B cell (primary cell): ENCODE data around the gene MAP4K4. TPM values are rescaled to one million over a fixed set of nuclear protein-coding genes. Genes with fewer than 3 reads are reported as not detected.

Experiments used
- ATAC-seq: fragments of 200-7000 bp; cut with Tn5 transposase; one replicate; pipeline ENCODE4 v1.10.0; 2021; ENCODE audit warnings: low read depth, mild to moderate bottlenecking, moderate number of reproducible peaks, moderate library complexity
- CTCF ChIA-PET: fragments of 350-600 bp; sonication (Branson Sonifier 250); formaldehyde crosslinking; loops from one replicate; lab custom pipeline; 2021; ENCODE audit warnings: antibody characterized with exemption, inconsistent platforms; lab: Charles Lee
- POLR2A ChIA-PET: fragments of 350-600 bp; sonication (Branson Sonifier 250); formaldehyde crosslinking; loops from one replicate; lab custom pipeline; 2021; ENCODE audit warnings: antibody characterized with exemption; lab: Charles Lee
- DNase-seq: peaks from one replicate; pipeline ENCODE4 v3.0.0; 2013
- H2AFZ ChIP-seq: 2 replicates; pipeline ENCODE4 v1.6.1; 2012; ENCODE audit warnings: mild to moderate bottlenecking, low read depth, low read length; ENCODE audit not compliant: insufficient read depth, poor library complexity, severe bottlenecking
- H3K27ac ChIP-seq, 2 donors: 1 replicate in 1 of 2; 2 replicates in 1 of 2; pipeline ENCODE4 v1.5.1; 2012 to 2013; ENCODE audit warnings: low read length in 2 of 2, mild to moderate bottlenecking in 2 of 2, moderate library complexity in 1 of 2
- H3K27me3 ChIP-seq, 4 experiments: fragments of 200-600 bp in 1 of 4; sonication (generic) in 1 of 4; replicated peaks in 1 of 4; 1 replicate in 2 of 4; 2 replicates in 2 of 4; pipeline versions ENCODE4 v1.6.1 to v1.7.0; 2013 to 2016; ENCODE audit warnings: low read length in 3 of 4, mild to moderate bottlenecking in 2 of 4, mixed read lengths in 1 of 4, moderate library complexity in 1 of 4; ENCODE audit not compliant: insufficient read depth in 4 of 4, control insufficient read depth in 3 of 4; ENCODE audit errors: control extremely low read depth in 1 of 4
- H3K36me3 ChIP-seq, 2 experiments: replicated peaks in 1 of 2; 1 replicate in 1 of 2; 2 replicates in 1 of 2; pipeline versions ENCODE4 v1.6.1 to v1.7.1; 2013; ENCODE audit warnings: low read length in 1 of 2; ENCODE audit not compliant: insufficient read depth in 2 of 2, control insufficient read depth in 1 of 2; ENCODE audit errors: control extremely low read depth in 1 of 2, extremely low read depth in 1 of 2
- H3K4me1 ChIP-seq, 2 donors: fragments of 200-600 bp in 1 of 2; sonication (generic) in 1 of 2; 1 replicate in 1 of 2; 2 replicates in 1 of 2; pipeline versions ENCODE4 v1.5.1 to v1.6.1; 2013 to 2017; ENCODE audit warnings: low read length in 2 of 2; ENCODE audit not compliant: control insufficient read depth in 2 of 2, insufficient read depth in 2 of 2
- H3K4me2 ChIP-seq: replicated peaks from 2 replicates; pipeline ENCODE3; 2012; ENCODE audit warnings: mild to moderate bottlenecking, low read depth, low read length; ENCODE audit not compliant: poor library complexity, severe bottlenecking
- H3K4me3 ChIP-seq, 5 experiments: fragments of 200-600 bp in 1 of 5; sonication (generic) in 1 of 5; 1 replicate in 3 of 5; 2 replicates in 2 of 5; pipeline versions ENCODE4 v1.5.1 to v1.7.0; 2011 to 2016; ENCODE audit warnings: low read length in 4 of 5, mild to moderate bottlenecking in 4 of 5, low read depth in 2 of 5, control low read depth in 1 of 5, moderate library complexity in 1 of 5; ENCODE audit not compliant: insufficient read depth in 1 of 5; ENCODE audit errors: control extremely low read depth in 1 of 5, extremely low read depth in 1 of 5
- H3K79me2 ChIP-seq: fragments of 200-600 bp; sonication (generic); one replicate; pipeline ENCODE4 v1.6.0; 2016; ENCODE audit warnings: low read length; ENCODE audit not compliant: control insufficient read depth, insufficient read depth
- H3K9ac ChIP-seq: fragments of 200-600 bp; sonication (generic); 2 replicates; pipeline ENCODE4 v1.6.1; 2017; ENCODE audit warnings: mild to moderate bottlenecking, low read length, moderate library complexity
- H3K9me3 ChIP-seq, 3 donors: one replicate each; pipeline versions ENCODE4 v1.6.1 to v1.7.1; 2013; ENCODE audit warnings: low read length in 2 of 3; ENCODE audit not compliant: control insufficient read depth in 2 of 3, insufficient read depth in 1 of 3; ENCODE audit errors: control extremely low read depth in 1 of 3
- H4K20me1 ChIP-seq: 2 replicates; pipeline ENCODE4 v1.6.0; 2012; ENCODE audit warnings: mild to moderate bottlenecking, low read length; ENCODE audit not compliant: insufficient read depth, control insufficient read depth, poor library complexity, severe bottlenecking
- H3K27ac Mint-ChIP-seq: one replicate; pipeline ENCODE4 v1.8.0; 2021; ENCODE audit warnings: mixed read lengths
- H3K27me3 Mint-ChIP-seq: one replicate; pipeline ENCODE4 v1.8.0; 2021; ENCODE audit warnings: mixed read lengths
- H3K4me1 Mint-ChIP-seq: one replicate; pipeline ENCODE4 v1.8.0; 2021; ENCODE audit warnings: mixed read lengths
- H3K4me3 Mint-ChIP-seq: one replicate; pipeline ENCODE4 v1.8.0; 2021; ENCODE audit warnings: mixed read lengths
- H3K9me3 Mint-ChIP-seq: one replicate; pipeline ENCODE4 v1.8.0; 2022; ENCODE audit warnings: mixed read lengths; ENCODE audit not compliant: insufficient read depth
- CTCF ChIP-seq: fragments of 200-600 bp; IDR thresholded peaks from one replicate; pipeline ENCODE4 v1.8.0; 2022; ENCODE audit warnings: antibody characterized with exemption, mild to moderate bottlenecking
- EZH2 ChIP-seq: IDR thresholded peaks from 2 replicates; pipeline ENCODE4 v1.6.1; 2012; ENCODE audit warnings: borderline replicate concordance, low read depth, mild to moderate bottlenecking, moderate library complexity, low read length; ENCODE audit not compliant: insufficient read depth, poor library complexity, severe bottlenecking
- WGBS: methylation state at CpG from one replicate; pipeline ENCODE4 v1.1.5; 2013; ENCODE audit warnings: missing lambda C conversion rate; ENCODE audit not compliant: insufficient coverage; 5-methylcytosine and 5-hydroxymethylcytosine counted together
- intact Hi-C: fragments of 100-400 bp; cut with micrococcal nuclease; formaldehyde crosslinking; loops from one replicate; pipeline ENCODE4 v1.10.0; 2022
- polyA plus RNA-seq: library from polyadenylated mRNA; depleted of rRNA; stranded (reverse); fragments of >200 nt; gene quantifications from 2 replicates; pipeline ENCODE4 v1.2.3, GENCODE V29; 2012
- total RNA-seq, 2 donors: library from RNA; stranded (reverse); fragments of 120-200 nt in 1 of 2; gene quantifications; 1 replicate in 1 of 2; 2 replicates in 1 of 2; pipeline versions ENCODE4 v1.2.3 to v1.2.4, GENCODE V29; 2013 to 2022

The MAP4K4 gene
- total and polyA plus RNA-seq, 2 donors (not counting 1 experiment from before 2014, with no cell fraction given) = 54.8 to 280 TPM

- H3K27ac Mint-ChIP-seq = no peak overlapping the region
- no peaks in the 10 kb centered on the region for H3K9me3 Mint-ChIP-seq
- H3K27ac ChIP-seq = no peak overlapping the region
- CTCF ChIA-PET = no interaction called here
- H4K20me1 ChIP-seq = peaks cover 83% of the 10 kb centered on the region
- no peaks in the 10 kb centered on the region for H3K27me3 Mint-ChIP-seq
- DNase-seq (no peak), ATAC-seq (no peak)
- no peaks in the 10 kb centered on the region for H3K9me3 ChIP-seq
- H3K4me2 ChIP-seq = no peak overlapping the region
- POLR2A ChIA-PET = no interaction called here
- WGBS = 100% methylated on average over 1 of the region's 4 CpGs
- intact Hi-C loops = no loop called here
- no peaks in the 10 kb centered on the region for H3K27me3 ChIP-seq
- H3K4me3 ChIP-seq = no peak overlapping the region
- peaks cover 83% of the 10 kb centered on the region for H3K4me1 Mint-ChIP-seq
- H3K36me3 ChIP-seq = peaks cover 7 to 20% of the 10 kb centered on the region in 2 experiments
- H2AFZ ChIP-seq = no peak overlapping the region
- no peak for TF ChIP-seq CTCF
- TF ChIP-seq EZH2 = no peak
- H3K9ac ChIP-seq = no peak overlapping the region
- H3K79me2 ChIP-seq = peaks cover 98% of the 10 kb centered on the region
- no peak overlapping the region for H3K4me3 Mint-ChIP-seq
- peaks cover 19 to 27% of the 10 kb centered on the region in 2 donors for H3K4me1 ChIP-seq
Observed at GRCh38 chr2:101790857-101791256, 93.3 kb downstream of the MAP4K4 start.

GRCh38 chr2:101792208-101792607 lies 94.7 kb downstream of the MAP4K4 start:
- TF ChIP-seq EZH2 (no peak), CTCF (no peak)
- Histone ChIP-seq H4K20me1 (peaks cover 83% of the 10 kb centered on the region), H3K9me3 (no peaks in the 10 kb centered on the region), H3K27me3 (no peaks in the 10 kb centered on the region), H3K4me3 (no peak overlapping the region), H3K4me2 (no peak overlapping the region), H3K4me1 (peaks cover 29 to 41% of the 10 kb centered on the region in 2 donors), H3K27ac (no peak overlapping the region), H3K36me3 (peaks cover 7 to 20% of the 10 kb centered on the region in 2 experiments), H2AFZ (no peak overlapping the region), H3K9ac (no peak overlapping the region), H3K79me2 (peaks cover 98% of the 10 kb centered on the region)
- Mint-ChIP-seq H3K4me1 (peaks cover 84% of the 10 kb centered on the region), H3K4me3 (no peak overlapping the region), H3K9me3 (no peaks in the 10 kb centered on the region), H3K27ac (peak overlapping the region; percentile 50), H3K27me3 (no peaks in the 10 kb centered on the region)
- intact Hi-C loops = no loop called here
- ChIA-PET POLR2A (interaction anchor here (0.7 kb wide), 1 partner anchor 223 kb away, joined by 3 read pairs; no protein-coding TSS in a partner anchor), CTCF (interaction anchor here (1.0 to 2.8 kb wide), 4 partner anchors 10 to 373 kb away, joined by 3 to 9 read pairs (median 4); no protein-coding TSS in a partner anchor)
- whole genome bisulfite sequencing = no CpG with 5 or more reads among the region's 5 CpGs
- DNase-seq = no peak
- no peak for ATAC-seq
